NB4 (cell line): ENCODE data around the gene POLR2E.

Experiments
- DNase-seq: peaks from one replicate; pipeline ENCODE4 v3.0.0; 2010; ENCODE audit warnings: low read depth
- H3K4me3 ChIP-seq: one replicate; pipeline ENCODE4 v1.5.1; 2011; ENCODE audit warnings: mild to moderate bottlenecking, low read depth, low read length, moderate library complexity
- CTCF ChIP-seq: IDR thresholded peaks from one replicate; pipeline ENCODE4 v1.5.1; 2012; ENCODE audit warnings: low read depth, low read length
- MYC ChIP-seq: IDR thresholded peaks from 2 replicates; pipeline ENCODE4 v1.6.1; 2011; ENCODE audit warnings: low read depth, low read length
- POLR2A ChIP-seq: IDR thresholded peaks from 2 replicates; pipeline ENCODE4 v1.6.1; 2011; ENCODE audit warnings: mild to moderate bottlenecking; ENCODE audit not compliant: insufficient read length; ENCODE audit errors: extremely low read depth
- TF ChIP-seq, protein P1 (sequence below): IDR thresholded peaks from 2 replicates; pipeline ENCODE4 v1.6.1; 2011; ENCODE audit warnings: low read depth, low read length

POLR2E gene

DNA sequence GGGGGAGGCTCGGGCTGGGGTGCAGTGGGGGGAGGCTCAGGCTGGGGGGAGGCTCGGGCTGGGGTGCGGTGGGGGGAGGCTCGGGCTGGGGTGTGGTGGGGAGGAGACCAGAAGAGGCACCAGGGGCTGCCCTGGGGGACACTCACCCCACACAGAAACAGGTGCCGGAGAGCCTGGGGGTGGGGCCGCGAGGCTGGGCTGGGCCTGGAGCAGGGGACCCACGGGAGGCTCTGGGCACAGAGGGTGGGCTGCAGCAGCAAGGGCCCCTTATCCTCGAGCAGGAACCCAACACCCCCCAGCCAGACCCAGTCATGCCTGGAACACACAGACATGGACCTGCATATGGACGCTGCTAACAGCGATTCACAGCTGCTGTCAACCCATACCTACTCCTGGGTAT, 42.9 kb upstream of the POLR2E start:
- no peak for TF ChIP-seq CTCF
- H3K4me3 ChIP-seq: no peak overlapping the region
- DNase-seq: no peak

DNA sequence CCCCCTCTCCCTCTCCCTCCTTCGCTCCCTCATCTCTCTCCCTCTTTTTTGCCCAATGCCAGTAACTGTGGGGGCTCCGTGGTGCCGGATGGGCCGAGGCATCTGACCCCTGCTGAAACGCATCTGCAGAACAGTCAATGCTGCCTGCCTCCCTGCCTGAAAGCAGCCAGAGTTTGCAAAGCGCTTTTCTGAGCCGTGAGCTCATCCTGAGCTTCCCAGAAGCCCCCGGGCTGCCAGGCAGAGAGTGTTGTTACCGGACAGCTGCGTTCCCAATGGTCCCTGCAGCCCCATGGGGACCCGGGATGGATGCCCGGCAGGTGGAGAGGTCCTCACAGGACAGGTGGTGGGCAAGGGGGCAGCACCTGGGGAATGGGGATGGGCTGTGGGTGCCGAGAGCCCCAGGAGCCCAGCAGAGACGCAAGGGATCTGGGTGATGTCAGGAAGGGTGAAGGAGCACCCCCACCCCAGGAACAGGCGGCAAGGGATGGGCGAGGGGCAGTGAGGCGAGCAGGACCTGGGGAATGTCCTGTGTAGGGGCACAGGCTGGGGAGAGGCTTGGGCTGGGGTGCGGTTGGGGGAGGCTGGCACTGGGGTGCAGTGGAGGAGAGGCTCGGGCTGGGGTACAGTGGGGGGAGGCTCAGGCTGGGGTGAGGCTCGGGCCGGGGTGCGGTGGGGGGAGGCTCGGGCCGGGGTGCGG, 41.6 kb upstream of the POLR2E start:
- TF ChIP-seq MYC (no peak), POLR2A (no peak), CTCF (no peak)
- TF ChIP-seq, protein P1, sequence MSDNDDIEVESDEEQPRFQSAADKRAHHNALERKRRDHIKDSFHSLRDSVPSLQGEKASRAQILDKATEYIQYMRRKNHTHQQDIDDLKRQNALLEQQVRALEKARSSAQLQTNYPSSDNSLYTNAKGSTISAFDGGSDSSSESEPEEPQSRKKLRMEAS: no peak

DNA sequence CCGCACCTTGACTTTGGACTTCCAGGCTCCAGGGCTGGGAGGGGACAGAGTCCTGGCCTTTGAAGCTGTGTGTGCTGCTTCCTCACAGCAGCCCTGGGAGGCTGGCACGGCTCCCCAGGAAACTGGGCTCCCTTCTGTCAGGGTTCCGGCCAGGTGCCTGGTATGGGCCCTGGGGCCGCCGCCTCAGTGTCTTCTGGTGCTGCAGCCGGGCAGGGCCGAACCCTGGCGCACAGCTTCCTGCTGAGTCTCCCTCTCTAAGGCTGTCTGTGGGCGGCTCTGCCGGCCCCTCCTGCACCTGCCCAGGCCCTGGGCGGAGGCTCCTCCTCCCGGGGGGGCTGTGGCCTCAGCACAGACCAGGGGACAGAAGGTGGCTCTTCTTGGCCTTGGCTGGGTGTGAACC, 41.0 kb upstream of the POLR2E start:
- TF ChIP-seq POLR2A (no peak), CTCF (no peak), MYC (no peak)
- TF ChIP-seq, protein P1: no peak
- H3K4me3 ChIP-seq: no peak overlapping the region
- no peak for DNase-seq

More for the DNA sequence above, 41.6 kb upstream of the POLR2E start:
- no peak for DNase-seq
- H3K4me3 ChIP-seq: no peak overlapping the region

DNA sequence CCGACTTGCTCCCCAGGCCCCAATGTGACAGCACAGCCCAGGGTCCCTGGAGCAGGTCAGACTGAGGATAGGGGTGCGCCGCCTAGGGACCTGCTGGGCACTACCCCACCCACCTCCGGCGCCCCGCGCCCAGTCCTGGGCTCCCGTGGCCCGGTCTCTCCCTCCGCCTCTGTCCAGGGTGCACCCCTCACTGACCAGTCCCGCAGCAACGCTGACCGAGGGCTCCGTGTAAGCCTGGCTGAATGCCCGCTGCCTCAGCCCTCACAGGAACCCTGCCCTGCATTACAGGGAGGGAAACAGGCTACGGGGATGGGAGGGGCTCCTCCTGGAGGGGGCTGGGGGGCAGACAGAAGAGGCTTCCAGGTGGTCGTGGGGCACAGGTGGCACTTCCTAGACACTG, 40.3 kb upstream of the POLR2E start:
- no peak for DNase-seq
- TF ChIP-seq POLR2A: no peak
- no peak for TF ChIP-seq CTCF
- TF ChIP-seq, protein P1: no peak
- TF ChIP-seq MYC: no peak
- H3K4me3 ChIP-seq: no peak overlapping the region

DNA sequence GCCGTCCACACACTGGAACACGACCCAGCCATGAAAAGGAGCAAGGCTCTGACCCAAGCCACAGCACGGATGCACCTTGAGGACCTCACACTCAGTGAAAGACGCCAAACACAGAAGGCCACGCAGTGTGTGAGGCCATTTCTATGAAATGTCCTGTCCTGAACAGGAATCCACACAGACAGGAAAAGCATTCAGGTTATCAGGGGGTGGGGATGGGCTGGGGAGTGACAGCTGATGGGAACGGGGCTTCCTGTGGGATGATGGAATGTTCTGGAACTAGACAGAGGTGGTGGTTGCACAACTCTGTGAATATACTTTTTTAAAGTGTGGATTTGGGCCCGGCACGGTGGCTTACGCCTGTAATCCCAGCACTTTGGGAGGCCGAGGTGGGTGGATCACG, 39.3 kb upstream of the POLR2E start:
- no peak overlapping the region for H3K4me3 ChIP-seq
- no peak for DNase-seq
- TF ChIP-seq MYC: no peak
- no peak for TF ChIP-seq POLR2A
- TF ChIP-seq CTCF: no peak
- TF ChIP-seq, protein P1: no peak

- H3K4me3 ChIP-seq: no peak overlapping the region
- peak; percentile 57 for DNase-seq
- TF ChIP-seq POLR2A (no peak), MYC (no peak), CTCF (no peak)
- TF ChIP-seq, protein P1: no peak
These were observed 38.3 kb upstream of the POLR2E start for GRCh38 chr19:1133471-1133929.
